Naive thymus-derived CD4-positive, alpha-beta T cell (primary cell): Measurements from ENCODE around the gene ERP27. TPM values are rescaled to one million over a fixed set of nuclear protein-coding genes. Genes with fewer than 3 reads are reported as not detected.

ENCODE experiments used
- ATAC-seq: fragments of 150-1000 bp; cut with Tn5 transposase; 2 replicates; pipeline ENCODE4 v1.10.0; 2021; ENCODE audit warnings: mild to moderate bottlenecking, moderate library complexity
- CTCF ChIA-PET: fragments of 350-600 bp; sonication (Branson Sonifier 250); formaldehyde crosslinking; loops from one replicate; lab custom pipeline; 2021; ENCODE audit warnings: antibody characterized with exemption; lab: Charles Lee
- POLR2A ChIA-PET: fragments of 350-600 bp; sonication (Branson Sonifier 250); formaldehyde crosslinking; loops from one replicate; lab custom pipeline; 2021; ENCODE audit warnings: antibody characterized with exemption, inconsistent platforms; lab: Charles Lee
- DNase-seq, 9 donors: peaks; one replicate each; pipeline versions ENCODE4 v3.0.0 to v3.0.0-alpha.2; 2020 to 2022; ENCODE audit warnings: mixed read lengths in 1 of 9
- H3K27ac ChIP-seq: one replicate; pipeline ENCODE4 v1.7.0; 2013; ENCODE audit warnings: mild to moderate bottlenecking, low read depth, low read length, moderate library complexity
- H3K27me3 ChIP-seq, 2 donors: one replicate each; pipeline ENCODE4 v1.7.0; 2013; ENCODE audit warnings: low read length in 2 of 2, mild to moderate bottlenecking in 2 of 2, moderate library complexity in 2 of 2; ENCODE audit not compliant: control insufficient read depth in 2 of 2, insufficient read depth in 2 of 2
- H3K36me3 ChIP-seq, 3 experiments: 1 replicate in 2 of 3; 2 replicates in 1 of 3; pipeline ENCODE4 v1.7.0; 2013; ENCODE audit warnings: low read length in 3 of 3, mild to moderate bottlenecking in 3 of 3, moderate library complexity in 1 of 3; ENCODE audit not compliant: insufficient read depth in 3 of 3, control insufficient read depth in 2 of 3
- H3K4me1 ChIP-seq, 2 donors: one replicate each; pipeline ENCODE4 v1.7.0; 2013; ENCODE audit warnings: low read length in 2 of 2, mild to moderate bottlenecking in 2 of 2, moderate library complexity in 1 of 2; ENCODE audit not compliant: control insufficient read depth in 2 of 2, insufficient read depth in 2 of 2
- H3K4me3 ChIP-seq: 2 replicates; pipeline ENCODE4 v1.7.0; 2013; ENCODE audit warnings: mild to moderate bottlenecking, low read length
- H3K9me3 ChIP-seq, 3 experiments: 1 replicate in 2 of 3; 2 replicates in 1 of 3; pipeline ENCODE4 v1.7.0; 2013; ENCODE audit warnings: low read length in 3 of 3; ENCODE audit not compliant: control insufficient read depth in 2 of 3
- H3K27ac Mint-ChIP-seq, 9 donors: one replicate each; pipeline ENCODE4 v1.8.0; 2020 to 2022; ENCODE audit warnings: mixed read lengths in 9 of 9, mild to moderate bottlenecking in 8 of 9, moderate library complexity in 5 of 9, inconsistent platforms in 2 of 9
- H3K27me3 Mint-ChIP-seq, 5 donors: one replicate each; pipeline ENCODE4 v1.8.0; 2021 to 2022; ENCODE audit warnings: mixed read lengths in 5 of 5, mild to moderate bottlenecking in 1 of 5
- H3K36me3 Mint-ChIP-seq, 5 donors: one replicate each; pipeline ENCODE4 v1.8.0; 2020 to 2022; ENCODE audit warnings: mixed read lengths in 5 of 5, mild to moderate bottlenecking in 3 of 5, inconsistent platforms in 1 of 5
- H3K4me1 Mint-ChIP-seq, 7 donors: one replicate each; pipeline ENCODE4 v1.8.0; 2020 to 2022; ENCODE audit warnings: mixed read lengths in 7 of 7, mild to moderate bottlenecking in 3 of 7, inconsistent platforms in 1 of 7
- H3K4me3 Mint-ChIP-seq, 10 donors: one replicate each; pipeline ENCODE4 v1.8.0; 2020 to 2022; ENCODE audit warnings: mild to moderate bottlenecking in 10 of 10, mixed read lengths in 10 of 10, moderate library complexity in 6 of 10, inconsistent platforms in 2 of 10
- H3K9me3 Mint-ChIP-seq, 11 donors: one replicate each; pipeline ENCODE4 v1.8.0; 2020 to 2022; ENCODE audit warnings: mixed read lengths in 11 of 11, mild to moderate bottlenecking in 4 of 11, inconsistent platforms in 1 of 11, moderate library complexity in 1 of 11
- intact Hi-C, 2 donors: fragments of 100-400 bp; cut with micrococcal nuclease; formaldehyde crosslinking; loops; one replicate each; pipeline ENCODE4 v1.15.1; 2023
- polyA plus RNA-seq, 2 donors: library from polyadenylated mRNA; unstranded; fragments of 300-500 nt; fragmentation: Illumina TruSeq; gene quantifications; one replicate each; pipeline ENCODE4 v1.2.3, GENCODE V29; 2021
- total RNA-seq, 6 experiments: library from RNA in 5 of 6; stranded (reverse) in 5 of 6; gene quantifications; 1 replicate in 5 of 6; 2 replicates in 1 of 6; pipeline ENCODE4 v1.2.3 and lab custom pipeline; 2021 to 2026

The ERP27 gene
- total and polyA plus RNA-seq, 7 experiments from 2014 or later: 5.6 to 20.3 (median 13.1) TPM

GRCh38 chr12:14946861-14947260, 8.5 kb upstream of the ERP27 start:
- DNase-seq (no peak), ATAC-seq (no peak)
- Mint-ChIP-seq H3K4me1 (peaks cover 58 to 90% (median 79%) of the 10 kb centered on the region in 7 donors), H3K4me3 (peak overlapping the region in 9 of 10 donors; percentile 20 to 88 (median 74)), H3K27me3 (no peaks in the 10 kb centered on the region), H3K27ac (peak overlapping the region; percentile 51 to 99 (median 92)), H3K9me3 (no peaks in the 10 kb centered on the region), H3K36me3 (peaks cover 42 to 84% (median 77%) of the 10 kb centered on the region in 5 donors)
- intact Hi-C loops: loop anchor here (5.0 kb wide), 3 partner anchors 225 to 615 kb away; partner anchors contain the start of gene RERG (in 1 of the 2)
- peaks cover 62 to 65% of the 10 kb centered on the region in 2 donors for H3K4me1 ChIP-seq
- H3K27ac ChIP-seq: peak overlapping the region; percentile 96
- H3K4me3 ChIP-seq: no peak overlapping the region
- H3K9me3 ChIP-seq: no peaks in the 10 kb centered on the region
- ChIA-PET POLR2A (interaction anchor here (0.7 to 5.7 kb wide), 4 partner anchors 10 to 175 kb away, joined by 3 to 115 read pairs (median 14); partner anchors contain the start of gene ARHGDIB), CTCF (interaction anchor here (4.3 kb wide), 1 partner anchor 10 kb away, joined by 28 read pairs; the partner anchor contains the start of gene ERP27)
- peaks cover 66 to 75% (median 70%) of the 10 kb centered on the region in 3 experiments for H3K36me3 ChIP-seq
- no peaks in the 10 kb centered on the region for H3K27me3 ChIP-seq

GRCh38 chr12:14946162-14946561, 7.8 kb upstream of the ERP27 start:
- POLR2A ChIA-PET: interaction anchor here (0.9 to 5.7 kb wide), 8 partner anchors 8 to 176 kb away, joined by 3 to 115 read pairs (median 5); partner anchors contain the start of gene ARHGDIB
- Mint-ChIP-seq H3K9me3 (no peaks in the 10 kb centered on the region), H3K4me1 (peaks cover 51 to 87% (median 74%) of the 10 kb centered on the region in 7 donors)

GRCh38 chr12:14942196-14942931, 4.0 kb upstream of the ERP27 start:
- peaks cover 18 to 39% of the 10 kb centered on the region in 2 donors for H3K4me1 ChIP-seq
- ChIA-PET CTCF (interaction anchor here (1.5 kb wide), 1 partner anchor 20 kb away, joined by 3 read pairs; no protein-coding TSS in a partner anchor), POLR2A (interaction anchor here (0.6 to 8.0 kb wide), 4 partner anchors 11 to 167 kb away, joined by 3 to 60 read pairs (median 4); no protein-coding TSS in a partner anchor)
- H3K9me3 Mint-ChIP-seq: no peaks in the 10 kb centered on the region
- ATAC-seq (peak; percentile 10), DNase-seq (no peak)
- H3K4me1 Mint-ChIP-seq: peaks cover 42 to 87% (median 74%) of the 10 kb centered on the region in 7 donors
- peaks cover 41 to 60% (median 54%) of the 10 kb centered on the region in 3 experiments for H3K36me3 ChIP-seq
- H3K27me3 ChIP-seq: no peaks in the 10 kb centered on the region
- no peaks in the 10 kb centered on the region for H3K9me3 ChIP-seq
- peaks cover 34 to 75% (median 66%) of the 10 kb centered on the region in 5 donors for H3K36me3 Mint-ChIP-seq
- intact Hi-C loops: no loop called here
- H3K27ac ChIP-seq: no peak overlapping the region
- no peaks in the 10 kb centered on the region for H3K27me3 Mint-ChIP-seq
- peak overlapping the region; percentile 1 to 86 (median 26) for H3K27ac Mint-ChIP-seq
- peak overlapping the region in 1 of 10 donors; percentile 4 for H3K4me3 Mint-ChIP-seq
- no peak overlapping the region for H3K4me3 ChIP-seq

More at GRCh38 chr12:14946162-14946561, 7.8 kb upstream of the ERP27 start:
- peak overlapping the region in 7 of 10 donors; percentile 30 to 88 (median 65) for H3K4me3 Mint-ChIP-seq
- DNase-seq (no peak), ATAC-seq (no peak)
- peak overlapping the region; percentile 96 for H3K27ac ChIP-seq
- H3K36me3 ChIP-seq: peaks cover 68 to 81% (median 77%) of the 10 kb centered on the region in 3 experiments
- intact Hi-C loops: loop anchor here (5.0 kb wide), 3 partner anchors 224 to 616 kb away; partner anchors contain the start of gene RERG (in 1 of the 2)
- H3K9me3 ChIP-seq: no peaks in the 10 kb centered on the region
- H3K27me3 ChIP-seq: no peaks in the 10 kb centered on the region
- no peaks in the 10 kb centered on the region for H3K27me3 Mint-ChIP-seq
- H3K4me3 ChIP-seq: no peak overlapping the region
- CTCF ChIA-PET: interaction anchor here (1.0 to 4.3 kb wide), 3 partner anchors 10 to 100 kb away, joined by 3 to 28 read pairs (median 4); partner anchors contain the start of gene ERP27
- H3K36me3 Mint-ChIP-seq: peaks cover 40 to 82% (median 77%) of the 10 kb centered on the region in 5 donors
- H3K4me1 ChIP-seq: peaks cover 55 to 58% of the 10 kb centered on the region in 2 donors
- H3K27ac Mint-ChIP-seq: peak overlapping the region; percentile 48 to 99 (median 92)

- Mint-ChIP-seq H3K27ac (peak overlapping the region in 6 of 9 donors; percentile 32 to 93 (median 76)), H3K4me1 (peaks cover 34 to 87% (median 74%) of the 10 kb centered on the region in 7 donors), H3K27me3 (no peaks in the 10 kb centered on the region), H3K9me3 (peaks cover 0 to 3% (median 0%) of the 10 kb centered on the region in 11 donors), H3K36me3 (peaks cover 34 to 72% (median 65%) of the 10 kb centered on the region in 5 donors), H3K4me3 (no peak overlapping the region)
- Histone ChIP-seq H3K9me3 (no peaks in the 10 kb centered on the region), H3K36me3 (peaks cover 31 to 53% (median 44%) of the 10 kb centered on the region in 3 experiments), H3K27me3 (no peaks in the 10 kb centered on the region), H3K27ac (peak overlapping the region; percentile 26), H3K4me3 (no peak overlapping the region), H3K4me1 (peaks cover 8 to 35% of the 10 kb centered on the region in 2 donors)
- ATAC-seq (peak; percentile 42), DNase-seq (no peak)
- intact Hi-C loops: loop anchor here in 1 of 2 donors (2.0 kb wide), 1 partner anchor 21 kb away; no protein-coding TSS in a partner anchor
- POLR2A ChIA-PET: interaction anchor here (0.6 to 8.0 kb wide), 11 partner anchors 10 to 166 kb away, joined by 3 to 60 read pairs (median 4); partner anchors contain the start of genes ARHGDIB and WBP11
- CTCF ChIA-PET: interaction anchor here (1.5 kb wide), 1 partner anchor 21 kb away, joined by 3 read pairs; no protein-coding TSS in a partner anchor
Measured at GRCh38 chr12:14941369-14941768, 3.0 kb upstream of the ERP27 start.

- H3K9me3 Mint-ChIP-seq: peaks cover 0 to 3% (median 0%) of the 10 kb centered on the region in 11 donors
- peak overlapping the region; percentile 56 to 94 (median 84) for H3K27ac Mint-ChIP-seq
- no peaks in the 10 kb centered on the region for H3K9me3 ChIP-seq
- no peaks in the 10 kb centered on the region for H3K27me3 Mint-ChIP-seq
- H3K4me3 Mint-ChIP-seq: peak overlapping the region in 5 of 10 donors; percentile 3 to 59 (median 25)
- peaks cover 0 to 22% of the 10 kb centered on the region in 2 donors for H3K4me1 ChIP-seq
- ChIA-PET POLR2A (interaction anchor here (0.8 to 8.0 kb wide), 13 partner anchors 9 to 167 kb away, joined by 3 to 60 read pairs (median 6); partner anchors contain the start of gene ARHGDIB), CTCF (interaction anchor here (0.8 to 5.0 kb wide), 10 partner anchors 10 to 248 kb away, joined by 3 to 30 read pairs (median 4); no protein-coding TSS in a partner anchor)
- peak overlapping the region; percentile 36 for H3K27ac ChIP-seq
- intact Hi-C loops: loop anchor here (1.0 to 2.0 kb wide), 5 partner anchors 17 to 92 kb away; partner anchors contain the start of gene ARHGDIB (in 1 of the 2)
- ATAC-seq (peak; percentile 57), DNase-seq (no peak)
- H3K36me3 Mint-ChIP-seq: peaks cover 33 to 75% (median 67%) of the 10 kb centered on the region in 5 donors
- H3K4me3 ChIP-seq: no peak overlapping the region
- peaks cover 34 to 81% (median 69%) of the 10 kb centered on the region in 7 donors for H3K4me1 Mint-ChIP-seq
- H3K36me3 ChIP-seq: peaks cover 19 to 49% (median 20%) of the 10 kb centered on the region in 3 experiments
- H3K27me3 ChIP-seq: no peaks in the 10 kb centered on the region
Measured at GRCh38 chr12:14937689-14938088, 648 bp downstream of the ERP27 start.
